HL-60 (cell line): ENCODE measurements around the gene CRNKL1.

Source experiments
- DNase-seq, 2 experiments: peaks; one replicate each; pipeline ENCODE4 v3.0.0-alpha.2; 2010 to 2020; ENCODE audit warnings: low read depth in 1 of 2, low spot score in 1 of 2
- H3K27ac ChIP-seq: fragments of 250-450 bp; sonication (Bioruptor Pico); replicated peaks from 2 replicates; pipeline ENCODE4 v1.5.1; 2020; ENCODE audit warnings: mild to moderate bottlenecking, moderate library complexity
- H3K27me3 ChIP-seq: fragments of 250-450 bp; sonication (Bioruptor Pico); 2 replicates; pipeline ENCODE4 v1.5.1; 2021; ENCODE audit warnings: mild to moderate bottlenecking, moderate library complexity; ENCODE audit not compliant: insufficient read depth, poor library complexity, severe bottlenecking
- H3K4me3 ChIP-seq: replicated peaks from 2 replicates; pipeline ENCODE4 v1.5.1; 2011; ENCODE audit warnings: mild to moderate bottlenecking, control low read depth, low read length; ENCODE audit not compliant: insufficient read depth
- CTCF ChIP-seq: IDR thresholded peaks from one replicate; pipeline ENCODE4 v1.5.1; 2011; ENCODE audit warnings: low read length, control low read depth, inconsistent platforms; ENCODE audit not compliant: insufficient read depth
- GABPA ChIP-seq: IDR thresholded peaks from 2 replicates; pipeline ENCODE4 v1.6.1; 2012; ENCODE audit warnings: low read depth
- POLR2AphosphoS5 ChIP-seq: IDR thresholded peaks from 2 replicates; pipeline ENCODE4 v1.6.1; 2012; ENCODE audit warnings: low read depth
- REST ChIP-seq: IDR thresholded peaks from 2 replicates; pipeline ENCODE4 v1.6.1; 2012; ENCODE audit warnings: low read depth; ENCODE audit not compliant: insufficient replicate concordance
- SPI1 ChIP-seq: IDR thresholded peaks from 2 replicates; pipeline ENCODE4 v1.6.1; 2012; ENCODE audit warnings: low read depth, mild to moderate bottlenecking, borderline replicate concordance

CRNKL1 gene

GRCh38 chr20:20095114-20095872 is 43.0 kb upstream of the CRNKL1 start:
- Histone ChIP-seq H3K27me3 (no peaks in the 10 kb centered on the region), H3K27ac (no peak overlapping the region), H3K4me3 (no peak overlapping the region)
- no peak for DNase-seq
- TF ChIP-seq GABPA (no peak), REST (no peak), CTCF (no peak), SPI1 (no peak), POLR2AphosphoS5 (no peak)

- no peak for TF ChIP-seq GABPA
- no peak for TF ChIP-seq CTCF
- no peak for TF ChIP-seq POLR2AphosphoS5
- no peak for TF ChIP-seq REST
- TF ChIP-seq SPI1 = no peak
- Histone ChIP-seq H3K27ac (no peak overlapping the region), H3K27me3 (no peaks in the 10 kb centered on the region), H3K4me3 (no peak overlapping the region)
- DNase-seq = no peak
Observed at GRCh38 chr20:20094410-20094809, 42.1 kb upstream of the CRNKL1 start.

GRCh38 chr20:20092827-20093226 is 40.6 kb upstream of the CRNKL1 start:
- H3K4me3 ChIP-seq = no peak overlapping the region
- TF ChIP-seq CTCF = no peak
- no peak for TF ChIP-seq GABPA
- no peak for TF ChIP-seq SPI1
- no peak for TF ChIP-seq REST
- no peak for TF ChIP-seq POLR2AphosphoS5
- H3K27ac ChIP-seq = no peak overlapping the region
- no peak for DNase-seq
- no peaks in the 10 kb centered on the region for H3K27me3 ChIP-seq
